HG03354 (cell line): ENCODE measurements around the gene KCNIP2.
A peak's percentile ranks its signal among the peaks of the same experiment; 100 is the strongest.

Experiments
- ATAC-seq: cut with Tn5 transposase; IDR thresholded peaks from one replicate; pipeline ENCODE4 v1.9.1; 2021; ENCODE audit warnings: mild to moderate bottlenecking; ENCODE audit not compliant: unreplicated experiment, poor library complexity, severe bottlenecking

KCNIP2 gene

DNA sequence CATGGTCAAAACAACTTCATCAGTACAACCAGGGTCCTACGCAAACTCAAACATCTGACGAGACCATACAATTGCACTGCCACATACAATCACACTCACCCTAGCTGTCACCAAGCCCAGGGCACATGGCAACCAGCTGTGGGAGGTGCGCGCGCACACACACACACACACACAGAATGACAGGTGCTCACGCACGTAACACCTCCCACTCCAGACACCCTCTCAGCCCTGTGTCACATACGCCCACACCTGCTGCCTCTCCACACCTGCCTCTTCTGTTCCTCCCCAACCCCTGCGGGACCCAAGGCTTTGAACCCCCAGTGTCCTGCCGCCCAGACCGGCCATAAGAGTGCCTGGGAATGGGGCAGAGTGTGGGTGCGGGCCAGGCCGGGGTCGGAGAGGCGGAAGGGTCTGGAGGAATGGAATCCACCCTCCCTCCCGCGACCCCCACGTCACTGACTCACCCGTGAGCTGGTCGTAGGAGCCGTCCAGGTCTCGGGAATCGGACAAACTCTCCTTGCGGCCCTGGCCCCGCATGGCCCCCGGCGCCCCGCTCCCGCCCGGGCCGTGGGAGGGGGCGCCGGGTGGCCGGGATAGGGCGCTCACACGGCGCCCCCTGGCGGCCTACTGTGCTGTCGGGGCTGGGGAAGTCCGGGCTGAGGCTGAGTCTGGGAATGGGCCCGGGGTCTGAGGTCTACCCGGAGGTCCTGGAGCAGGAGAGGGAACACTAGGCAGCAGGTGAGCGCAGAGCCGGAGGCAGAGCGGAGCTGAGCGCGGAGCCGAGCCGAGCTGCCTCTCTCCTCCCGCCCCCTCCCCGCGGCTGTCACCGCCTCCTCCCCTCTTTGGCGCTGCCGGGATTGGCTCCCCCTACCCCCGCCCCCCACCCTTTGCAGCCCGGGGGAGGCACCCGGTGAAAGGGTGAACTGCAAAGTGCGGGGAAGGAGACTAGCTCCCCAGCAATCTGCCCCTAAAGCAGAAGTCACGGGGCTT lies at the start of gene KCNIP2:
Gene KCNIP2 (minus strand): TSS at position 769 of the 990 bp plus-strand sequence. CDS start 232 bp downstream, at position 537.
- no peak for ATAC-seq

- no peak for ATAC-seq
These were observed 49.3 kb upstream of the KCNIP2 start for GRCh38 chr10:101892782-101893391.

DNA sequence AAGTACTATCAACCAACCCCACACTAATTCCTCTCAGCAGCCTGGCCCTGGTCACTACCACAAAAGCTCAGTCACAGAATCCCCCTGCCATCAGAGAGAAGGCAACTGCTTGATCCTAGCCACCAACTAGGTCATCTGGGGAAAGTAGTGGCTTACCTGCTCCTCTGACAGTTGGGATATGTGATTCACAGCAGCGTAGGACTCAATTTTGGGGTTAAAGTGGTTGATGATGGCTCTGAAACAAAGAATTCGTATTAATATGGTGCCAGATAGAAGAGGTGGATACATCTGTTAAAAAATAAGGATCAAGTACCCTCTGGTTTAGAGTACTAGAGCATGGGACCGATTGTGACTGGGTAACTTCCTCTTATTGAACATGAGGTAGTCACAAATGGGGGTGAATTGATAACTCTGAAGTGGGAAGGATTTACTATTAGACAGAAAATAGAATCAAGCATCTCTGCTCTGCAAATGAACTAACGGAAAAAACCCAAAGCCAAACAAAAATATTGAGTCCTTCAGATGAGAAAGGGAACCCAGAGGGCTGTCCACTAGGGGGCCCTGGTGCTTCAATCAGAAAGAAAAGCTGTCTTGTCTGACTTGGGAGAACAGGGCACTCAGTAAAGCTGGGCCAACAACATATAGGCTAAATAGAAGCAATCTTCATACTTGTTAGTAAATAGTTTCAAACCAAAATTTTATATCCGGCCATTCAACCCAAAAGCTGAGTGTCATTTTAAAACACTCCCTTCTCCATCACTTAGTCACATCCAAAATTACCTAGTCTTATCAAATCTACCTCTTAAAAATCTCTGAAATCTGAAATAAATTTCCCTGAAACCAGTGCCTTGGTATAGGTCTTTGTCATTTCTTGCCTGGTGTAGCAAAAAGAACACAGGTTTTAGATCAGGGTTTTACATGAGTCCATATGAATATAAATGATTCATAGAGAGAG lies 45.9 kb upstream of the KCNIP2 start:
- no peak for ATAC-seq

- no peak for ATAC-seq
These were observed 44.8 kb upstream of the KCNIP2 start for GRCh38 chr10:101888251-101888949.

DNA sequence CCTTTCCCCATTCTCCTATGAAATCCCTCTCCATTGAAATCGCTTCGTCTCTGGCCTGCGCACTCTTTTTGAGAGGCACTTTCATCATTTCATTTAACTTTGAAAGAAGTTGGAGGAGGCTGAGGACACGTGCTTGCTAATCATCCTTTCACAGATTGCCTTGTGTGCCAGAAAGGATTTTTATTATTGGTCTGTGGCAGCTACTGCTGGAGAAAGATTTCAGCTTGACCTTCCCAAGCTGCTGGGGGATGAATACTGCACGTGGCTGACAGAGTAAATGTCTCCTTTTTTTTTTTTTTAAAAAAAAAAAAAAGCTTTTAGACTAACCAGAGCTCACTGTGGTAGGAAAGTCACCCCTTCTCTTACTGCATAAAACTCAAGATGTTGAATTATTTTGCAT lies 44.2 kb upstream of the KCNIP2 start:
- ATAC-seq = no peak

DNA sequence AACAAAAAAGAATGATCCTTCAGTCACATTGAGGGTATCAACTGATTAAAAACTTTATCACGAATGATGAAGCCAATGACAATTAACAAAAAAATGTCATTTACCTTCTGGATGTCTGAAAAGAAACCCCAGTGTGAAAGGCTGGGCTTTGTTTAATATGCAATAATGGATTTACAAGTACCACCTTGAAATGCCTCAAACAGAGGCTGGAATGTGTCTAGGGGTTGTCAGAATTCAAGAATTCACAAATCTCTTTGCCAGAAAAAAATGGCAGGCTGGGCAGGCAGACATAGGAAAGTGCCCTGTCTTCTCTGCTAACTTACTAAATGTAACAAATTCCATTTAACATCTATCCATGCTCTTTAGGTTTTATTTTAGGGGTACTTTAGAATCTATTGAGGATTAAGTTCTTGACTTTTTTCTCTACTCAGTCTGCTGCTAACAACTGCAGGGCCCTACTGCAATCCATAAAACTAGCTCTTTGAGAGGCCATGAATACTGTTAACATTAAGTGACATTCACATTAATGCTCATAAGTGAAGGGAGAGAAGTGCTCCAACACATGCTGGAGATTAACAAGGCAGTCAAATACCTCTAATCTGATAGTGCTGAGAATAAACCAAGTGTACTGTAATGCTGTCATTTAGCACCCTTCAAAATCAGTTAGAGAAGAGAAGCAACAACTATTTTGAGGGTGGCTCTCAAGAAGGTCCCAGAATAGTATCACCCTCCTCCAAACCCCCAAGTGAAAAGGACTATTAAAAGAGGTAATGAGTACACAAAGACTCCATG lies 43.1 kb upstream of the KCNIP2 start:
- ATAC-seq = no peak

DNA sequence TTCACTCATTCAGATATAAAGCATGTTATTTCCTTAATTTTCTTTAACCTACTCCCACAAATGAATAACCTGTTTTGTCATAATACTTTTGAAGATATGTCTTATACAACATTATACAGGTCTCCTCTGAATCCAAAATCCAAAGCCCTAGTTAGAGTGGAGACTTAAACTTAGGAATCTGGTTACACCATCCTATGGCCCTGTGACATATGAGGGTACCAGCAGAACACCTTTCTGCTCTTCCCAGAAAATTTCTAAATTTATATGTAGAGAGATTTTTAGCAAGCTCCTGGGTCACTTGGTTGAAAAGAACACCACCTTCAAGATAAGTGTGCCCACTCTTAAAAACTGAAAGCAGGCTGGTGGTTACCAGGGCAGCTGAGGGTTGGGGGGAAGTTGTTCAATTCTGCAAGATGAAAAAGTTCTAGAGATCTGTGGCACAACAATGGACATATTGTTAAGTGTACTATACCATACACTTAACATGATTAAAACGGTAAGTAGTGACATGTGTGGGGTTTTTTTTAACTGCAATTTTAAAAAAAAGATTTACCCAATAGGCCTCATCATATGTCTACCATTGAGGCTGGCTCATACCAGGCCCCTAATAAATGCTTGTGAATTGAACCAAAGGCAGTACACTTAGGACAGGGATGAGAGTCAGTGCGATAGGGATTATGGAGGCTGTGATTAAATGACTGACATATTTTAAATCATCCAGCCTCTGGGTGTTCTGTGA lies 37.6 kb upstream of the KCNIP2 start:
- ATAC-seq = no peak

DNA sequence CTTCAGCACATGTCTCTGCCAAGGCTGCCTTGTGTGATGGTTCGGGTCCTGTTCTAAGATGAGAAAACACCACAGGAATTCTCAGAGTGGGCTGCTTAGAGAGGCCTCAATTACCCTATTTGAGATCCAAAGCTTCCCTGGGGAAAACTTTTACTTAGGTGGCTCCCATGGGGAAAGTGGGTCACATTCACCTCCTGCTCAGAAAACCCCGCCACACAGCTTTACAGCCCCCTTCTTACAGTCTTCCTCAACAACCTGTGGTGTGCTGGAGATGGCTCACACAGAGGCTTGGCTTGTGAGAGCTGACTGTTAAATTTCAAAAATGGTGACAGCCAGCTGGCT lies 36.6 kb upstream of the KCNIP2 start:
- ATAC-seq = no peak

DNA sequence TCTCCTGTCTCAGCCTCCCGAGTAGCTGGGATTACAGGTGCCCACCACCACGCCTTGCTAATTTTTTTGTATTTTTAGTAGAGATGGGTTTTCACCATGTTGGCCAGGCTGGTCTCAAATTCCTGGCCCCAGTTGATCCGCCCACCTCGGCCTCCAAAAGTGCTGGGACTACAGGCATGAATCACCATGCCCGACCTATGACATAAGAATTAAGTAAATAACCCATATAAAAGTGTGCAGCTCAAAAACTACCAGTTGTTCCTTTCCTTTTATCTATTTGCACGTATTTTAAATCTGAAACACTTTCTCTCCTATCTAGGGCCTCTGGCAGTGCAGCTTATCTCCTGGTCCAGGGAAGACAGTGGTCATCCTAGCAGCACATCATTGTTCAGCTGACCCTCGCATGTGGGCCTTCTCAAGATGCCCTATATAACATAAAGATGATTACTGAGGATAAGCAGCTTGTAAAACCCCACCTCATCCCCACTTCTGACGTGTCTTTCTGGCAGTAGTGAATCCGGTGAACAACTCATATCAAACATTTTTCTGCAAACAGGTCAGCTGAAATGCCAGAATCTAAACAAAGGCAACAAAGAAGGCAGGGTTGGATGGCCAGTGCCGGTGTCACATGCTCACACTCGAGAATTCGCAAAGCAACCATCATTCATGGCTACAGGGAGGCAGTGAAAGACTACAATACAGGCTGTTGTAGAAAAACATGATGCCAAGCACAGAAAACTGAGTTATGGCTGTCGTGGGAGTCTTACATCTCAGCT lies 36.0 kb upstream of the KCNIP2 start:
- ATAC-seq = no peak

- no peak for ATAC-seq
These were observed 35.3 kb upstream of the KCNIP2 start for GRCh38 chr10:101878869-101879268.

DNA sequence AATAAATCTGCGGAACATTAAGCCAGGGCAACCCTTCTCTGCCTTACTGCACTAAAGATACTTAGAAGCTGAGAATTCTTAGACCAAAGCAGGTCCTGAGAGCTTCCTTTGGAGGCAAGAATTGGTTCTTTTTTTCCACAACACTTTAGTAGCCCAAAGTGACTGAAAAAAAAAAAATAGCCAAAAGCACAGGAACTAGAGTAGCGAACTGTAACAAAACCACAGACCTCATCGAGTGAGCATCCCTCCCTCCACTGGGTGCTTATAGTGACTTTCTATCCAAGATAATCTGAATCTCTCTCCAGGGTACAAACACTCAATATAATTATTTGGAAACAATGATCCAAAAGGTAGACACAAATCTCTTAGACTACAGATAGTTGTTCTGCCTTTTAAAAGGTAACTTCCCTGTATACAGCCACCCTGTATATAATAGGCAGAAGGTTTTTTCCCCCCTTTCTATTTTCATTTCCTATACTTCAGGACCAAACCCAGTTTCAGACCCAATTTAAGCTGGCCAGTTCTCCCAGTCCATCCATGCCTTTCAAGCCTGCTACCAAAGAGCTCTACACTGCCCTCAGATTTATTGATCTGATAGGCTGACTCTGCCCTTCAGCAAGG lies 31.6 kb upstream of the KCNIP2 start:
- no peak for ATAC-seq

DNA sequence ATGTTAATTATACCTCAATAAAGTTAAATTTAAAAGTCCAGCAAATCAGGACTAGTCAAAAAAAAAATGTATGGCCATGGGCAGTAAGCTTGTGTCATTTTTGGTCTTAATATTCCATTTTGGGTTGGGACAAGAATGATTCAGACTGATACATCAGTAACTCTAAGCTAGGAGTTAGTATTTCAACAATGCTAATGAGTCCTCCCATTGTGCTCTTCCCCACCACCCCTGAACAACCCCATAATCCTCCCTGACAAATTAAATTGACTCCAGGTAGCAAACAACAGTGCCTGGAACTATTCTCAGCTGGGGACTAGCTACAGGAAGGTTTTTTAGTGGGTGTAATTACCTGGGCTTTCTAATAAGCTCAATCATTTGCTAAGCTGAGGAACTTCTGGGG lies 30.7 kb upstream of the KCNIP2 start:
- ATAC-seq = no peak

- no peak for ATAC-seq
These were observed 24.3 kb upstream of the KCNIP2 start for GRCh38 chr10:101867931-101868330.

DNA sequence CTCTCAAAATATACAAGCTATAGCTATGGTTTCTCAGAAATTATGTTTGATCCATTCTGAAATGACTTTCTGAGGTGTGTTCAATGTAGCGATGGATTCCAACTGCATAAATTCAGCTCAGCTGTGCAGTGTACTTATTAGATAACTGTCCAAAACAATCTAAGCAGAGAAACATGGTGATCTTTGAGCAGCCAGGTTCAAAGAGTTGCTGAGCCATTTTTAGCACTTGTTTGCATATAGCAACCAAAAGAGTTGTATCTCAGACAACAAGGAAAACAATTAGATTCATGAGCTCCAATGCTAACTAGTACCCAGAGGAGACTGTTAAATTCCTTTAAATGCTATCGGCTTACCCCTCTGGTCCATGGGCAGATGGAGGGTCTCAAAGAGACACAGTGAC lies 15.9 kb upstream of the KCNIP2 start:
- peak; percentile 49 for ATAC-seq

- peak; percentile 85 for ATAC-seq
These were observed 15.3 kb upstream of the KCNIP2 start for GRCh38 chr10:101858723-101859500.

- ATAC-seq = no peak
These were observed 14.3 kb upstream of the KCNIP2 start for GRCh38 chr10:101857802-101858476.
